Activated T-cell treated with anti-CD3 and anti-CD28 coated beads, Interleukin-2, amount 50 U/mL, for 72 hours (primary cell): Measurements from ENCODE around the gene ADCYAP1R1. TPM values are rescaled to one million over a fixed set of nuclear protein-coding genes. Genes with fewer than 3 reads are reported as not detected.

Source experiments
- ATAC-seq, 2 donors: fragments of 150-1000 bp; cut with Tn5 transposase; replicated peaks in 1 of 2; 2 replicates each; pipeline ENCODE4 v1.10.0; 2021; ENCODE audit warnings: moderate library complexity in 2 of 2, mild to moderate bottlenecking in 1 of 2
- DNase-seq, 2 donors: peaks; one replicate each; pipeline ENCODE4 v3.0.0; 2021 to 2022; ENCODE audit warnings: mixed read lengths in 1 of 2
- H3K27ac Mint-ChIP-seq: one replicate; pipeline ENCODE4 v1.8.0; 2022; ENCODE audit warnings: mild to moderate bottlenecking, moderate library complexity, mixed read lengths
- H3K27me3 Mint-ChIP-seq: one replicate; pipeline ENCODE4 v1.8.0; 2022; ENCODE audit warnings: low read depth, mixed read lengths
- H3K36me3 Mint-ChIP-seq, 2 donors: one replicate each; pipeline ENCODE4 v1.8.0; 2022; ENCODE audit warnings: mixed read lengths in 2 of 2, mild to moderate bottlenecking in 1 of 2; ENCODE audit not compliant: insufficient read depth in 2 of 2
- H3K4me1 Mint-ChIP-seq: one replicate; pipeline ENCODE4 v1.8.0; 2022; ENCODE audit warnings: low read depth, mixed read lengths
- H3K4me3 Mint-ChIP-seq, 2 donors: one replicate each; pipeline ENCODE4 v1.8.0; 2022; ENCODE audit warnings: mild to moderate bottlenecking in 2 of 2, mixed read lengths in 2 of 2, moderate library complexity in 2 of 2
- H3K9me3 Mint-ChIP-seq, 2 donors: one replicate each; pipeline ENCODE4 v1.8.0; 2022; ENCODE audit warnings: mixed read lengths in 2 of 2
- total RNA-seq, 2 donors: library from RNA; stranded (reverse); gene quantifications; one replicate each; pipeline ENCODE4 v1.2.3, GENCODE V29; 2022

ADCYAP1R1 gene
- total RNA-seq, 2 donors from 2014 or later, result 0.12 TPM; not detected in 1

- Mint-ChIP-seq H3K27ac (no peak overlapping the region), H3K9me3 (no peaks in the 10 kb centered on the region), H3K4me3 (no peak overlapping the region), H3K27me3 (peaks cover 18% of the 10 kb centered on the region), H3K36me3 (no peaks in the 10 kb centered on the region), H3K4me1 (no peaks in the 10 kb centered on the region)
- ATAC-seq, result no peak
- no peak for DNase-seq
Measured at GRCh38 chr7:31091924-31092434, 39.9 kb downstream of the ADCYAP1R1 start.

GRCh38 chr7:31092606-31093005, 40.5 kb downstream of the ADCYAP1R1 start:
- Mint-ChIP-seq H3K4me1 (no peaks in the 10 kb centered on the region), H3K9me3 (no peaks in the 10 kb centered on the region), H3K4me3 (no peak overlapping the region), H3K27me3 (peaks cover 18% of the 10 kb centered on the region), H3K27ac (no peak overlapping the region), H3K36me3 (no peaks in the 10 kb centered on the region)
- ATAC-seq, result no peak
- no peak for DNase-seq

- no peak for ATAC-seq
- no peak for DNase-seq
- no peaks in the 10 kb centered on the region for H3K9me3 Mint-ChIP-seq
- H3K4me1 Mint-ChIP-seq, result no peaks in the 10 kb centered on the region
- no peak overlapping the region for H3K27ac Mint-ChIP-seq
- H3K36me3 Mint-ChIP-seq, result no peaks in the 10 kb centered on the region
- no peak overlapping the region for H3K4me3 Mint-ChIP-seq
- peaks cover 18% of the 10 kb centered on the region for H3K27me3 Mint-ChIP-seq
Measured at GRCh38 chr7:31093282-31093681, 41.2 kb downstream of the ADCYAP1R1 start.

GRCh38 chr7:31094271-31094670, 42.2 kb downstream of the ADCYAP1R1 start:
- DNase-seq (no peak), ATAC-seq (no peak)
- no peaks in the 10 kb centered on the region for H3K9me3 Mint-ChIP-seq
- no peaks in the 10 kb centered on the region for H3K4me1 Mint-ChIP-seq
- no peak overlapping the region for H3K27ac Mint-ChIP-seq
- H3K27me3 Mint-ChIP-seq, result peaks cover 18% of the 10 kb centered on the region
- H3K4me3 Mint-ChIP-seq, result no peak overlapping the region
- no peaks in the 10 kb centered on the region for H3K36me3 Mint-ChIP-seq

- H3K4me1 Mint-ChIP-seq, result no peaks in the 10 kb centered on the region
- no peaks in the 10 kb centered on the region for H3K9me3 Mint-ChIP-seq
- ATAC-seq (no peak), DNase-seq (no peak)
- H3K4me3 Mint-ChIP-seq, result no peak overlapping the region
- no peaks in the 10 kb centered on the region for H3K36me3 Mint-ChIP-seq
- H3K27ac Mint-ChIP-seq, result no peak overlapping the region
- peaks cover 18% of the 10 kb centered on the region for H3K27me3 Mint-ChIP-seq
Measured at GRCh38 chr7:31095286-31096197, 43.4 kb downstream of the ADCYAP1R1 start.

- Mint-ChIP-seq H3K36me3 (no peaks in the 10 kb centered on the region), H3K27me3 (peaks cover 18% of the 10 kb centered on the region), H3K9me3 (no peaks in the 10 kb centered on the region), H3K4me1 (no peaks in the 10 kb centered on the region), H3K27ac (no peak overlapping the region), H3K4me3 (no peak overlapping the region)
- ATAC-seq (no peak), DNase-seq (no peak)
Measured at GRCh38 chr7:31096198-31096876, 44.2 kb downstream of the ADCYAP1R1 start.

GRCh38 chr7:31096877-31097258, 44.8 kb downstream of the ADCYAP1R1 start:
- H3K36me3 Mint-ChIP-seq, result no peaks in the 10 kb centered on the region
- ATAC-seq (no peak), DNase-seq (no peak)
- no peaks in the 10 kb centered on the region for H3K9me3 Mint-ChIP-seq
- no peaks in the 10 kb centered on the region for H3K4me1 Mint-ChIP-seq
- H3K27me3 Mint-ChIP-seq, result peaks cover 16% of the 10 kb centered on the region
- H3K27ac Mint-ChIP-seq, result no peak overlapping the region
- no peak overlapping the region for H3K4me3 Mint-ChIP-seq

GRCh38 chr7:31098642-31099360, 46.7 kb downstream of the ADCYAP1R1 start:
- Mint-ChIP-seq H3K9me3 (no peaks in the 10 kb centered on the region), H3K36me3 (no peaks in the 10 kb centered on the region), H3K27me3 (peaks cover 7% of the 10 kb centered on the region), H3K27ac (no peak overlapping the region), H3K4me1 (no peaks in the 10 kb centered on the region), H3K4me3 (no peak overlapping the region)
- no peak for DNase-seq
- no peak for ATAC-seq

GRCh38 chr7:31099451-31100444, 47.6 kb downstream of the ADCYAP1R1 start:
- H3K27me3 Mint-ChIP-seq, result no peaks in the 10 kb centered on the region
- H3K36me3 Mint-ChIP-seq, result no peaks in the 10 kb centered on the region
- no peak overlapping the region for H3K4me3 Mint-ChIP-seq
- no peak overlapping the region for H3K27ac Mint-ChIP-seq
- H3K9me3 Mint-ChIP-seq, result no peaks in the 10 kb centered on the region
- no peaks in the 10 kb centered on the region for H3K4me1 Mint-ChIP-seq
- ATAC-seq (no peak), DNase-seq (no peak)

- DNase-seq (no peak), ATAC-seq (no peak)
- Mint-ChIP-seq H3K9me3 (no peaks in the 10 kb centered on the region), H3K36me3 (no peaks in the 10 kb centered on the region), H3K4me3 (no peak overlapping the region), H3K27me3 (no peaks in the 10 kb centered on the region), H3K4me1 (no peaks in the 10 kb centered on the region), H3K27ac (no peak overlapping the region)
Measured at GRCh38 chr7:31100445-31100844, 48.3 kb downstream of the ADCYAP1R1 start.

GRCh38 chr7:31100871-31101270, 48.8 kb downstream of the ADCYAP1R1 start:
- no peaks in the 10 kb centered on the region for H3K27me3 Mint-ChIP-seq
- ATAC-seq, result no peak

GRCh38 chr7:31101544-31101943, 49.4 kb downstream of the ADCYAP1R1 start:
- no peaks in the 10 kb centered on the region for H3K27me3 Mint-ChIP-seq
- H3K4me3 Mint-ChIP-seq, result no peak overlapping the region
- H3K27ac Mint-ChIP-seq, result no peak overlapping the region
- no peaks in the 10 kb centered on the region for H3K4me1 Mint-ChIP-seq
- DNase-seq, result no peak
- no peak for ATAC-seq
- H3K9me3 Mint-ChIP-seq, result no peaks in the 10 kb centered on the region
- H3K36me3 Mint-ChIP-seq, result no peaks in the 10 kb centered on the region

More at GRCh38 chr7:31100871-31101270, 48.8 kb downstream of the ADCYAP1R1 start:
- no peaks in the 10 kb centered on the region for H3K36me3 Mint-ChIP-seq
- H3K4me3 Mint-ChIP-seq, result no peak overlapping the region
- H3K9me3 Mint-ChIP-seq, result no peaks in the 10 kb centered on the region
- no peak for DNase-seq
- H3K27ac Mint-ChIP-seq, result no peak overlapping the region
- no peaks in the 10 kb centered on the region for H3K4me1 Mint-ChIP-seq
